OCI-LY3 (cell line): ENCODE measurements around the gene MYL10.

Source experiments
- H2AFZ ChIP-seq: fragments of 200-600, 300-600 bp; shearing (Covaris generic); 2 replicates; pipeline ENCODE4 v1.6.0; 2014; ENCODE audit warnings: antibody characterized with exemption, low read depth, low read length
- H3K27ac ChIP-seq: fragments of 200-600, 300-600 bp; sonication (generic); 2 replicates; pipeline ENCODE4 v1.5.1; 2014; ENCODE audit warnings: mild to moderate bottlenecking, low read length, moderate library complexity, mixed read lengths
- H3K27me3 ChIP-seq: fragments of 200-600, 300-600 bp; sonication (generic); 2 replicates; pipeline ENCODE4 v1.6.1; 2014; ENCODE audit warnings: low read depth, low read length, mixed read lengths
- H3K36me3 ChIP-seq: fragments of 200-600, 300-600 bp; sonication (generic); replicated peaks from 2 replicates; pipeline ENCODE3; 2014; ENCODE audit warnings: low read depth, low read length, mixed read lengths
- H3K4me1 ChIP-seq: fragments of 300-600, 200-600 bp; sonication (generic); 2 replicates; pipeline ENCODE4 v1.6.1; 2014; ENCODE audit warnings: low read length, mixed read lengths
- H3K4me2 ChIP-seq: fragments of 200-600, 300-600 bp; sonication (generic); 2 replicates; pipeline ENCODE4 v1.6.1; 2014; ENCODE audit warnings: low read length, mixed read lengths
- H3K4me3 ChIP-seq: fragments of 300-600, 200-600 bp; sonication (generic); 2 replicates; pipeline ENCODE4 v1.5.1; 2014; ENCODE audit warnings: antibody characterized with exemption, mild to moderate bottlenecking, low read length, moderate library complexity
- H3K79me2 ChIP-seq: fragments of 300-600, 200-600 bp; shearing (Covaris generic); 2 replicates; pipeline ENCODE4 v1.6.1; 2014; ENCODE audit warnings: mild to moderate bottlenecking, low read length, mixed read lengths
- H3K9ac ChIP-seq: fragments of 300-600, 200-600 bp; shearing (Covaris generic); 2 replicates; pipeline ENCODE4 v1.6.0; 2014; ENCODE audit warnings: mild to moderate bottlenecking, low read length, moderate library complexity
- H3K9me3 ChIP-seq: fragments of 200-600, 300-600 bp; shearing (Covaris generic); 2 replicates; pipeline ENCODE4 v1.6.1; 2014; ENCODE audit warnings: low read length, mixed read lengths; ENCODE audit not compliant: insufficient read depth
- H4K20me1 ChIP-seq: fragments of 200-600, 300-600 bp; sonication (generic); 2 replicates; pipeline ENCODE4 v1.6.1; 2016; ENCODE audit warnings: low read length, mixed read lengths; ENCODE audit not compliant: insufficient read depth
- EZH2phosphoT487 ChIP-seq: fragments of 200-600 bp; shearing (Covaris generic); IDR thresholded peaks from 2 replicates; pipeline ENCODE4 v1.6.1; 2018; ENCODE audit warnings: antibody characterized with exemption, mixed run types, low read depth
- TF ChIP-seq, protein P1 (sequence below): fragments of 200-600, 300-600 bp; sonication (generic); IDR thresholded peaks from 2 replicates; pipeline ENCODE4 v1.5.1; 2014; ENCODE audit warnings: antibody characterized with exemption, low read length, low read depth

Gene MYL10

DNA sequence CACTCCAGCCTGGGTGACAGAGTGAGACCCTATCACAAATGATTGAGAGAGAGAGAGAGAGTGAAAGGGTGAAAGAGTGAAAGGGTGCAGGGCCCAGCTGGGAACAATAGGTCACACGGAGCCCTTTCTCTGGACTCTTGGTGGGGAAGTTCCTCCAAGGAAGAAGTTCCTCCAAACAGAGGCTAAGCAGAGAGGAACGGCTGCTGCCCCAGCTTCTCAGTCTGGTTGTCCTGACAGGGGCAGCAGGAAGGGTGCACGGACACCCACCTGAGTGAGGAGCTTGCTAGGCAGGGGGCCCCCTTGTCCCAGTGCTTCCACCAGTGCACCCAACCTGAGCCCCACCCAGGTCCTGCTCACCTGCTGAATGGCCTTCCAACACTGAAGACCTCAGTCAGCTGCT lies 38.8 kb upstream of the MYL10 start:
- no peaks in the 10 kb centered on the region for H4K20me1 ChIP-seq
- H2AFZ ChIP-seq = no peak overlapping the region
- H3K27ac ChIP-seq = no peak overlapping the region
- peaks cover 2% of the 10 kb centered on the region; the same call in 1 of the 2 replicates for H3K27me3 ChIP-seq
- no peak overlapping the region for H3K4me3 ChIP-seq
- TF ChIP-seq, protein P1, sequence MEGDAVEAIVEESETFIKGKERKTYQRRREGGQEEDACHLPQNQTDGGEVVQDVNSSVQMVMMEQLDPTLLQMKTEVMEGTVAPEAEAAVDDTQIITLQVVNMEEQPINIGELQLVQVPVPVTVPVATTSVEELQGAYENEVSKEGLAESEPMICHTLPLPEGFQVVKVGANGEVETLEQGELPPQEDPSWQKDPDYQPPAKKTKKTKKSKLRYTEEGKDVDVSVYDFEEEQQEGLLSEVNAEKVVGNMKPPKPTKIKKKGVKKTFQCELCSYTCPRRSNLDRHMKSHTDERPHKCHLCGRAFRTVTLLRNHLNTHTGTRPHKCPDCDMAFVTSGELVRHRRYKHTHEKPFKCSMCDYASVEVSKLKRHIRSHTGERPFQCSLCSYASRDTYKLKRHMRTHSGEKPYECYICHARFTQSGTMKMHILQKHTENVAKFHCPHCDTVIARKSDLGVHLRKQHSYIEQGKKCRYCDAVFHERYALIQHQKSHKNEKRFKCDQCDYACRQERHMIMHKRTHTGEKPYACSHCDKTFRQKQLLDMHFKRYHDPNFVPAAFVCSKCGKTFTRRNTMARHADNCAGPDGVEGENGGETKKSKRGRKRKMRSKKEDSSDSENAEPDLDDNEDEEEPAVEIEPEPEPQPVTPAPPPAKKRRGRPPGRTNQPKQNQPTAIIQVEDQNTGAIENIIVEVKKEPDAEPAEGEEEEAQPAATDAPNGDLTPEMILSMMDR = no peak
- TF ChIP-seq EZH2phosphoT487 = no peak
- H3K4me1 ChIP-seq = no peaks in the 10 kb centered on the region
- H3K79me2 ChIP-seq = no peaks in the 10 kb centered on the region
- no peak overlapping the region for H3K9ac ChIP-seq
- H3K9me3 ChIP-seq = no peaks in the 10 kb centered on the region
- H3K36me3 ChIP-seq = no peaks in the 10 kb centered on the region
- no peak overlapping the region for H3K4me2 ChIP-seq

DNA sequence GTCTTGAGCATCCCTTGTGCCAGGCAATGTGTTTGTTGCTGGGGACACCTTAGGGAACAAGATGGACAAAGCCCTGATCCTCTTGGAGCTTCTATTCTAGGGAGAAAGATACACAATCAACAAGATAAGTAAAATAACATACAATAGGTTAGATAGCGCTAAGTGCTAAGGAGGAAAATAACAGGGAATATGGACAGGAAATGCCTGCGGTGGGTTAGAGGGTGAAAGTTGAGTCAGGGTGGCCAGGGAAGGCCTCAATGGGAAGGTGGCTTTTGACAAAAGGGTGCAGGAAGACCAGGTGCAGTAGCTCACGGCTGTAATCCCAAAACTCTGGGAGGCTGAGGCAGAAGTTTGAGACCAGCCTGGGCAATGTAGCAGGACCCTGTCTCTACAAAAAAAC lies 38.3 kb upstream of the MYL10 start:
- no peak for TF ChIP-seq EZH2phosphoT487
- TF ChIP-seq, protein P1 = no peak
- H3K27ac ChIP-seq = no peak overlapping the region
- no peaks in the 10 kb centered on the region for H3K4me1 ChIP-seq
- peaks cover 7% of the 10 kb centered on the region; the same call in 1 of the 2 replicates for H3K27me3 ChIP-seq
- H4K20me1 ChIP-seq = no peaks in the 10 kb centered on the region
- H3K9me3 ChIP-seq = no peaks in the 10 kb centered on the region
- H3K4me3 ChIP-seq = no peak overlapping the region
- H3K36me3 ChIP-seq = no peaks in the 10 kb centered on the region
- H2AFZ ChIP-seq = no peak overlapping the region
- H3K4me2 ChIP-seq = no peak overlapping the region
- H3K9ac ChIP-seq = no peak overlapping the region
- H3K79me2 ChIP-seq = no peaks in the 10 kb centered on the region

DNA sequence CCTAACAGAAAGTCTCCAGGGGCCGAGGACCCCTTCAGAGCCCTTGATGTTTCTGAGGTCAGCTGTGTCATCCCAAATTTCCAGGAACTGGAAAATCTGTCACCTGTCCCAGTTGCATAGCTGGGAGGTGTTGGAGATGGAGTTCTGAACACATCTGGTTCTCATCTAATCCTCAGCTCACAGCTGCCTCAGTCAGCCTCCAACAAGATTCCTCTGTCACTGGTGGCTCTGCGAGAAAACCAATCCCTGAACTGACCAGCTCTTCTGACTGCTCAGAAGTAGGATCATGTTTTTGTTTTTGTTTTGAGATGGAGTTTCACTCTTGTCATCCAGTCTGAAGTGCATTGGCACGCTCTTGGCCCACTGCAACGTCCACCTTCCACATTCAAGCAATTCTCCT lies 37.6 kb upstream of the MYL10 start:
- Histone ChIP-seq H3K36me3 (no peaks in the 10 kb centered on the region), H3K27me3 (peaks cover 7% of the 10 kb centered on the region; the same call in 1 of the 2 replicates), H3K4me1 (no peaks in the 10 kb centered on the region), H3K27ac (no peak overlapping the region), H4K20me1 (no peaks in the 10 kb centered on the region), H3K9ac (no peak overlapping the region), H3K4me3 (no peak overlapping the region), H3K79me2 (no peaks in the 10 kb centered on the region), H3K4me2 (no peak overlapping the region), H3K9me3 (no peaks in the 10 kb centered on the region), H2AFZ (no peak overlapping the region)
- TF ChIP-seq, protein P1 = no peak
- TF ChIP-seq EZH2phosphoT487 = no peak

DNA sequence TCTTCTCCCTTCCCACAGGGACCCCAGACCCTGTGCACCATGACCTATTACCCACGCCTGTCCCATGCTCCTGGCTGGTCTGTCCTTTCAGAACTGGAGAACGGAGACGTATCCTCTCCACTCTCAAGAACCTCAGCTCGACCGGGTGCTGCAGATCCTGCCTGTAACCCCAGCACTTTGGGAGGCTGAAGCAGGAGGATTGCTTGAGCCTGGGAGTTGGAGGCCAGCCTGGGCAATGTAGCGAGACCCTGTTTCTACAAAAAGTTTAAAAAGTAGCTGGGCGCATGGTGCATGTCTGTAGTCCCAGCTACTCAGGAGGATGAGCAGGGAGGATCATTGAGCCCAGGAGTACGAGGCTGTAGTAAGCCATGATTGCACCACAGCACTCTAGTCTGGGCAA lies 37.2 kb upstream of the MYL10 start:
- H4K20me1 ChIP-seq = no peaks in the 10 kb centered on the region
- H2AFZ ChIP-seq = no peak overlapping the region
- H3K79me2 ChIP-seq = no peaks in the 10 kb centered on the region
- no peak overlapping the region for H3K4me2 ChIP-seq
- TF ChIP-seq, protein P1 = no peak
- TF ChIP-seq EZH2phosphoT487 = no peak
- peaks cover 7% of the 10 kb centered on the region; the same call in 1 of the 2 replicates for H3K27me3 ChIP-seq
- no peaks in the 10 kb centered on the region for H3K36me3 ChIP-seq
- no peaks in the 10 kb centered on the region for H3K9me3 ChIP-seq
- no peak overlapping the region for H3K27ac ChIP-seq
- no peaks in the 10 kb centered on the region for H3K4me1 ChIP-seq
- H3K4me3 ChIP-seq = no peak overlapping the region
- H3K9ac ChIP-seq = no peak overlapping the region
